HG03064 (cell line): ENCODE results near the gene LY9.

Experiments used
- ATAC-seq: cut with Tn5 transposase; IDR thresholded peaks from one replicate; pipeline ENCODE4 v1.9.1; 2021; ENCODE audit warnings: low read depth; ENCODE audit not compliant: unreplicated experiment

Gene LY9

GRCh38 chr1:160800142-160800541, 4.2 kb downstream of the LY9 start:
- ATAC-seq = no peak

- ATAC-seq = no peak
Observed at GRCh38 chr1:160800645-160801408, 4.9 kb downstream of the LY9 start.

GRCh38 chr1:160801836-160802580, 6.0 kb downstream of the LY9 start:
- no peak for ATAC-seq

- ATAC-seq = no peak
Observed at GRCh38 chr1:160806109-160806665, 10.2 kb downstream of the LY9 start.

GRCh38 chr1:160806784-160807183, 10.8 kb downstream of the LY9 start:
- ATAC-seq = no peak

- ATAC-seq = no peak
Observed at GRCh38 chr1:160807247-160807646, 11.3 kb downstream of the LY9 start.

- no peak for ATAC-seq
Observed at GRCh38 chr1:160807738-160808137, 11.8 kb downstream of the LY9 start.

GRCh38 chr1:160808289-160808688, 12.3 kb downstream of the LY9 start:
- ATAC-seq = no peak

GRCh38 chr1:160810486-160810885, 14.5 kb downstream of the LY9 start:
- ATAC-seq = no peak

GRCh38 chr1:160811147-160811546, 15.2 kb downstream of the LY9 start:
- no peak for ATAC-seq

GRCh38 chr1:160813215-160813614, 17.2 kb downstream of the LY9 start:
- no peak for ATAC-seq

GRCh38 chr1:160814316-160814715, 18.3 kb downstream of the LY9 start:
- no peak for ATAC-seq

GRCh38 chr1:160814856-160815255, 18.9 kb downstream of the LY9 start:
- ATAC-seq = no peak

- no peak for ATAC-seq
Observed at GRCh38 chr1:160818207-160818937, 22.4 kb downstream of the LY9 start.

GRCh38 chr1:160819186-160819585, 23.2 kb downstream of the LY9 start:
- no peak for ATAC-seq

- ATAC-seq = no peak
Observed at GRCh38 chr1:160821627-160822026, 25.7 kb downstream of the LY9 start.

GRCh38 chr1:160823296-160823695, 27.3 kb downstream of the LY9 start:
- ATAC-seq = no peak

GRCh38 chr1:160826546-160826945, 30.6 kb downstream of the LY9 start:
- ATAC-seq = no peak

GRCh38 chr1:160827418-160827817, 31.4 kb downstream of the LY9 start:
- ATAC-seq = no peak

- no peak for ATAC-seq
Observed at GRCh38 chr1:160829766-160830165, 33.8 kb downstream of the LY9 start.
